ENCODE results near the gene MYBL2. TPM values are rescaled to one million over a fixed set of nuclear protein-coding genes. Genes with fewer than 3 reads are reported as not detected.

MYBL2 gene
- total RNA-seq, 2 experiments from 2014 or later: 129 to 132 TPM

DNA sequence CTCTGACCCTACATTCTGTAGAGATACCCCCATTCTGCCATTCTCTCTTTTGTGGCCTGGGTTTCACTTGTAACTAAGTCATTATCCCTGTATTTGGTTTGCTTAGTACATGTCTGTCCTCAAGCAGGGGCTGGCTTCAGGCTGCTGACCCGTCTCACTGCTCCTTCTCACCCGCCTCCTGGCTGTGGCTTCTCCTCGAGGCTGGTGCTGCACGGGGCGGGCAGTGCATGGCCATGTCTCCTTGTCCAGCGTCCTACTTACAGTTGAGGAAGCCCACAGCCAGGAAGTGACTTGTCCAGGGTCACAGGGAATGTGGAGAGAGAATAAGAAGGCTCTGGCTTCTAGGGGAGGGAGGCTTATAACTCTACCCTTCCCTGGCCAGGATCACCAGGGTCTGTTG, 48.6 kb downstream of the MYBL2 start:
- no peaks in the 10 kb centered on the region for H3K27me3 Mint-ChIP-seq (ENCODE audit: low read depth)
- H3K4me3 Mint-ChIP-seq: no peak overlapping the region
- CTCF ChIA-PET: no interaction called here
- peaks cover 49% of the 10 kb centered on the region for H3K36me3 Mint-ChIP-seq (ENCODE audit: low read depth)
- peaks cover 3% of the 10 kb centered on the region for H3K4me1 Mint-ChIP-seq (ENCODE audit: low read depth)
- POLR2A ChIA-PET: no interaction called here
- no peaks in the 10 kb centered on the region for H3K9me3 Mint-ChIP-seq (ENCODE audit: insufficient read depth)
- no peak overlapping the region for H3K27ac Mint-ChIP-seq
- ATAC-seq (no peak), DNase-seq (no peak)

DNA sequence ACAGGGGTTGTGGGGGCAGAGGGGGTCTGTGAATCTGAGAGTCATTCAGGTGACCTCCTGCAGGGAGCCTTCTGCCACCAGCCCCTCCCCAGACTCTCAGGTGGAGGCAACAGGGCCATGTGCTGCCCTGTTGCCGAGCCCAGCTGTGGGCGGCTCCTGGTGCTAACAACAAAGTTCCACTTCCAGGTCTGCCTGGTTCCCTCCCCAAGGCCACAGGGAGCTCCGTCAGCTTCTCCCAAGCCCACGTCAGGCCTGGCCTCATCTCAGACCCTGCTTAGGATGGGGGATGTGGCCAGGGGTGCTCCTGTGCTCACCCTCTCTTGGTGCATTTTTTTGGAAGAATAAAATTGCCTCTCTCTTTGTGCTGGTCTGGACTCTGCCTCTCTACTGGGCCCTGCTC, 49.2 kb downstream of the MYBL2 start:
- Mint-ChIP-seq H3K36me3 (ENCODE audit: low read depth) (peaks cover 44% of the 10 kb centered on the region), H3K9me3 (ENCODE audit: insufficient read depth) (no peaks in the 10 kb centered on the region), H3K4me1 (ENCODE audit: low read depth) (peaks cover 6% of the 10 kb centered on the region), H3K27me3 (ENCODE audit: low read depth) (no peaks in the 10 kb centered on the region), H3K27ac (no peak overlapping the region), H3K4me3 (no peak overlapping the region)
- ATAC-seq (no peak), DNase-seq (no peak)
- POLR2A ChIA-PET: no interaction called here
- CTCF ChIA-PET: interaction anchor here (1.1 kb wide), 1 partner anchor 124 kb away, joined by 3 read pairs; no protein-coding TSS in a partner anchor

- H3K9me3 Mint-ChIP-seq (ENCODE audit: insufficient read depth): no peaks in the 10 kb centered on the region
- H3K36me3 Mint-ChIP-seq (ENCODE audit: low read depth): peaks cover 36% of the 10 kb centered on the region
- ATAC-seq (no peak), DNase-seq (no peak)
- POLR2A ChIA-PET: no interaction called here
- peak overlapping the region; percentile 57 for H3K27ac Mint-ChIP-seq
- peaks cover 9% of the 10 kb centered on the region for H3K4me1 Mint-ChIP-seq (ENCODE audit: low read depth)
- H3K27me3 Mint-ChIP-seq (ENCODE audit: low read depth): no peaks in the 10 kb centered on the region
- H3K4me3 Mint-ChIP-seq: no peak overlapping the region
- CTCF ChIA-PET: interaction anchor here (1.1 to 1.5 kb wide), 2 partner anchors 11 to 123 kb away, joined by 3 to 4 read pairs; no protein-coding TSS in a partner anchor
These were observed 50.1 kb downstream of the MYBL2 start for GRCh38 chr20:43716757-43717615.

DNA sequence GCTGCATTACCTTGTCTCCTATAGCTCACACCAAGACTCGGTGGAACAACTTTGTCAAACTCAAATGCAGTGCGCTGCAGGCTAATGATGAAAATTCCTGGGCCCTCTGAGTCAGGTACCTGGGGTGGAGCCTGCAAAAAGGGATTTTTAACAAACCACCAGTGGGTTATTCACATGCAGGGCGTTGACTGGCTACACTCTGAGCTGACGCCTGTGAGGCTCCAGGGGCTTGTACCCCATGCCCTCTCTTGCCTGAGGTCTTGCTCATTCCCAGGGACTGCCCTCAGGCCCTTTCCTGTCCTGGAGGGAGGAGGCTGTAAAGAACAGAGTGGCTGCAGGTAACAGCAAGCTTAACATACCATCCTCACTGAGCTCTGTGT, 50.7 kb downstream of the MYBL2 start:
- H3K27ac Mint-ChIP-seq: no peak overlapping the region
- no peak overlapping the region for H3K4me3 Mint-ChIP-seq
- no peaks in the 10 kb centered on the region for H3K9me3 Mint-ChIP-seq (ENCODE audit: insufficient read depth)
- ChIA-PET POLR2A (interaction anchor here (1.1 kb wide), 1 partner anchor 50 kb away, joined by 4 read pairs; no protein-coding TSS in a partner anchor), CTCF (interaction anchor here (1.4 to 1.5 kb wide), 2 partner anchors 12 to 33 kb away, joined by 4 to 5 read pairs; no protein-coding TSS in a partner anchor)
- ATAC-seq: no peak
- peaks cover 33% of the 10 kb centered on the region for H3K36me3 Mint-ChIP-seq (ENCODE audit: low read depth)
- peaks cover 13% of the 10 kb centered on the region for H3K4me1 Mint-ChIP-seq (ENCODE audit: low read depth)
- DNase-seq: no peak
- no peaks in the 10 kb centered on the region for H3K27me3 Mint-ChIP-seq (ENCODE audit: low read depth)

DNA sequence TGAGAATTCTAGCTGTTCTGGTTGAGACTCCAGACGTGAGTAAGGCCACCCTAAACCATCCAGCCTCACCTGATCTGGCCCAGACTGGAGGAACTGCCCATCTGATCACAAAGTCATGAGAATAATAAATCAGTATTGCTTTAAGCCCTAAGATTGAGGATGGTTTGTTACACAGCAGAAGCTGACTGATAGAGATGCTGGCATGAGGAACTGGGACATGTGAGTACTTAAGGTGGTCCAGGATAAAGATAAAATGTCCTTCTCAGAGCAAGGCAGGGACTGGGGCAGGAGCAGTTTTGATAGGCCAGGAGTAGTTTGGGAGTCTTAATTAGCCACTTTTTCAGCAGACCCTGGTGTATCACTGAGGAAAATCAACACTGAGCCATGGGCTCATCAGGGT, 53.1 kb downstream of the MYBL2 start:
- Mint-ChIP-seq H3K27ac (no peak overlapping the region), H3K4me3 (no peak overlapping the region), H3K27me3 (ENCODE audit: low read depth) (no peaks in the 10 kb centered on the region), H3K4me1 (ENCODE audit: low read depth) (peaks cover 18% of the 10 kb centered on the region), H3K9me3 (ENCODE audit: insufficient read depth) (no peaks in the 10 kb centered on the region), H3K36me3 (ENCODE audit: low read depth) (peaks cover 21% of the 10 kb centered on the region)
- DNase-seq (no peak), ATAC-seq (no peak)
- ChIA-PET CTCF (interaction anchor here (0.8 kb wide), 1 partner anchor 314 kb away, joined by 3 read pairs; no protein-coding TSS in a partner anchor), POLR2A (no interaction called here)

DNA sequence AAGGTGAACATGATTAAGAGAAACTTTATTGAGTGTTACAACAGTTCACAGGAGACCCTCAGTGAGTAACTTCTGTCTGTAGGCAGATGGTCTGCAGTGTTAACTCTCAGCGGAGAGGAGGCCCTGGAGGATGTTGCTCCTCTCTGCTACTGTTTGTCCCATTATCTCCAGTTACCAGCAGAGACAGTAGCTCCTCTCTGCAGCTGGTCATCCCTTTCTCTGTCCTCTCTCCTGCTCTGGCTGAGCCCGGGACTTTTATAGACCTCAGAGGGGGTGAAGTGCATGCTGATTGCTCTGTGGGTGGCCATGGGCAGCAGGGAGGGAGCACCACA, 54.1 kb downstream of the MYBL2 start:
- H3K4me1 Mint-ChIP-seq (ENCODE audit: low read depth): peaks cover 18% of the 10 kb centered on the region
- H3K9me3 Mint-ChIP-seq (ENCODE audit: insufficient read depth): no peaks in the 10 kb centered on the region
- ChIA-PET POLR2A (interaction anchor here (1.2 to 1.6 kb wide), 3 partner anchors 28 to 53 kb away, joined by 3 to 8 read pairs (median 3); no protein-coding TSS in a partner anchor), CTCF (interaction anchor here (0.6 to 1.9 kb wide), 2 partner anchors 9 to 29 kb away, joined by 3 to 7 read pairs; no protein-coding TSS in a partner anchor)
- DNase-seq: no peak
- no peak for ATAC-seq
- H3K4me3 Mint-ChIP-seq: no peak overlapping the region
- peaks cover 21% of the 10 kb centered on the region for H3K36me3 Mint-ChIP-seq (ENCODE audit: low read depth)
- no peaks in the 10 kb centered on the region for H3K27me3 Mint-ChIP-seq (ENCODE audit: low read depth)
- H3K27ac Mint-ChIP-seq: no peak overlapping the region

DNA sequence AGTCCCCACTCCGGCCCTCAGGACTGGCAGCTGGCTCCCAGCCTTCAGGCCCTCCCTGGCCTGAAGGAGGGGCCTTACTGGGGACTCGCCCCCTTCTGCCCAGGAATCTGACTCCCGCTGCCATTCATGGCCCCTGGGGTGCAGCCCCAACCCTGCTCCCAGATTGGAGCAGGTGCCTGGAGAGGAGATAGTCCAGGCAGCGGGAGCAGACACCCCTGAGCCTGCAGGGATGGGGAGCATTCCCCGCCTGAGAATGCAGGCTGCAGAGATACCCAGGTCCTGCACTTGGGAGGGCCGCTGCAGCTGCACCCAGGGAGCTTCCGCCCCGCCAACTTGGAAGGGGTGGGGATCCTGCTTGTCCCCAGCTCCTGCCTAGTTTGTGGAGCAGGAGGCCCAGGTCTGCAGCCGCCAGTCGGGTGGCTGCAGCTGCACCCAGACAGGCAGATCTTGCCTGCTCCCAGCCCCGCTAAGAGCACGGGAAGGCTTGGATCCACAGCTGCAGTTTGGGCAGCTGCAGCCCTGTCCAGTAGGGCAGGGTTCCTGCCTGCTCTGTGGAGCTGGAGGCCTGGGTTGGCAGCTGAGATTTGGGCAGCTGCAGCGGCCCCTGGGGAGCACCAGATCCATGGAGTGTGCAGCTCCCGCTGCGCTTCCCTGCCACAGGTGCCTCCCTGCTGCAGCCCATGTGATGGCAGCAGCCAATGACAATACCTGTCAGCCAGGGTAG, 54.7 kb downstream of the MYBL2 start:
- Mint-ChIP-seq H3K27me3 (ENCODE audit: low read depth) (no peaks in the 10 kb centered on the region), H3K9me3 (ENCODE audit: insufficient read depth) (no peaks in the 10 kb centered on the region), H3K4me3 (no peak overlapping the region), H3K27ac (no peak overlapping the region), H3K36me3 (ENCODE audit: low read depth) (peaks cover 21% of the 10 kb centered on the region), H3K4me1 (ENCODE audit: low read depth) (peaks cover 18% of the 10 kb centered on the region)
- ATAC-seq: no peak
- CTCF ChIA-PET: interaction anchor here (0.6 to 1.9 kb wide), 8 partner anchors 9 to 359 kb away, joined by 3 to 7 read pairs (median 3); no protein-coding TSS in a partner anchor
- POLR2A ChIA-PET: interaction anchor here (1.2 to 1.6 kb wide), 3 partner anchors 28 to 54 kb away, joined by 3 to 8 read pairs (median 3); no protein-coding TSS in a partner anchor
- no peak for DNase-seq

- ChIA-PET POLR2A (interaction anchor here (0.7 to 1.6 kb wide), 4 partner anchors 29 to 140 kb away, joined by 3 to 8 read pairs (median 3); no protein-coding TSS in a partner anchor), CTCF (interaction anchor here (0.7 to 1.9 kb wide), 7 partner anchors 11 to 358 kb away, joined by 3 to 7 read pairs (median 3); no protein-coding TSS in a partner anchor)
- Mint-ChIP-seq H3K27me3 (ENCODE audit: low read depth) (no peaks in the 10 kb centered on the region), H3K4me1 (ENCODE audit: low read depth) (peaks cover 18% of the 10 kb centered on the region), H3K36me3 (ENCODE audit: low read depth) (peaks cover 20% of the 10 kb centered on the region), H3K9me3 (ENCODE audit: insufficient read depth) (no peaks in the 10 kb centered on the region), H3K27ac (no peak overlapping the region), H3K4me3 (no peak overlapping the region)
- ATAC-seq: peak; percentile 85
- peak; percentile 40 for DNase-seq
These were observed 55.2 kb downstream of the MYBL2 start for GRCh38 chr20:43722153-43722505.

DNA sequence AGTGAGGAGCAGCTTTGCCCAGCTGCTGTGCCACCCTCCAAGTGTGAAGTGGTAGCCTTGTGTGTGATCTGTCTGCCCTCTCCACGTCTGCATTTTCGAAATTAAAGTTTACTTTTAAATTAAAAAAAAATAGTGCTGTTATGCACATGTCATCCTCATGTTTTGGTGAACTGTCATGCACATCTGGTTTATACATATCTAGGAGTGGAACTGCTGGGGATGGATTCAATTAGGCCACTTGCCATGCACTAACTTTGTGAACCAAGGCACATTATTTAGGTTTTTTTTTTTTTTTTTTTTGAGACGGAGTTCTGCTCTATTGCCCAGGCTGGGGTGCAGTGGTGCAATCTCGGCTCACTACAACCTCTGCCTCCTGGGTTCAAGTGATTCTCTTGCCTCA, 56.3 kb downstream of the MYBL2 start:
- ATAC-seq: no peak
- no peaks in the 10 kb centered on the region for H3K9me3 Mint-ChIP-seq (ENCODE audit: insufficient read depth)
- ChIA-PET CTCF (interaction anchor here (1.2 kb wide), 1 partner anchor 30 kb away, joined by 3 read pairs; no protein-coding TSS in a partner anchor), POLR2A (no interaction called here)
- DNase-seq: no peak
- no peak overlapping the region for H3K27ac Mint-ChIP-seq
- H3K4me3 Mint-ChIP-seq: no peak overlapping the region
- H3K4me1 Mint-ChIP-seq (ENCODE audit: low read depth): peaks cover 22% of the 10 kb centered on the region
- H3K36me3 Mint-ChIP-seq (ENCODE audit: low read depth): peaks cover 15% of the 10 kb centered on the region
- no peaks in the 10 kb centered on the region for H3K27me3 Mint-ChIP-seq (ENCODE audit: low read depth)

GRCh38 chr20:43723735-43724134, 56.8 kb downstream of the MYBL2 start:
- H3K4me1 Mint-ChIP-seq (ENCODE audit: low read depth): peaks cover 27% of the 10 kb centered on the region
- ATAC-seq: no peak
- no peak for DNase-seq
- H3K9me3 Mint-ChIP-seq (ENCODE audit: insufficient read depth): peaks cover 3% of the 10 kb centered on the region
- H3K4me3 Mint-ChIP-seq: no peak overlapping the region
- no peak overlapping the region for H3K27ac Mint-ChIP-seq
- peaks cover 15% of the 10 kb centered on the region for H3K36me3 Mint-ChIP-seq (ENCODE audit: low read depth)
- no peaks in the 10 kb centered on the region for H3K27me3 Mint-ChIP-seq (ENCODE audit: low read depth)
- CTCF ChIA-PET: interaction anchor here (1.2 kb wide), 1 partner anchor 31 kb away, joined by 3 read pairs; no protein-coding TSS in a partner anchor
- POLR2A ChIA-PET: interaction anchor here (1.0 kb wide), 1 partner anchor 25 kb away, joined by 3 read pairs; no protein-coding TSS in a partner anchor

DNA sequence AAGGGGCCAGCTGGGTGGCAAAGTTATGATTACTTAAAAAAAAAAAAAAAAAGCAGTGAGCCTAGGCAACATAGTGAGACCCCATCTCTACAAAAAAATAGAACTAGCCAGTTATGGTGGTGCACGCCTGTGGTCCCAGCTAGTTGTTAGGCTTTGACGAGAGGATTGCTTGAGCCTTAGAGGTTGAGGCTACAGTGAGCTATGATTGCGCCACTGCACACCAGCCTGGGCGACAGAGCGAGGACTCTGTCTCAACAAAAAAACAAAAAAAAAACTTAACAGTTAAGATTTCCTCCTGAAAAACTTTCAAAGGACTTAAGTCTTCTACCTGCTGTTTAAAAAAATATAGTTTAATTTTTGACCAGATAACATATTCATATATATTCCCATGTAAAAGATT, 57.5 kb downstream of the MYBL2 start:
- DNase-seq (no peak), ATAC-seq (no peak)
- ChIA-PET POLR2A (interaction anchor here (1.0 kb wide), 1 partner anchor 24 kb away, joined by 3 read pairs; no protein-coding TSS in a partner anchor), CTCF (interaction anchor here (1.2 kb wide), 1 partner anchor 31 kb away, joined by 3 read pairs; no protein-coding TSS in a partner anchor)
- no peak overlapping the region for H3K4me3 Mint-ChIP-seq
- H3K9me3 Mint-ChIP-seq (ENCODE audit: insufficient read depth): peaks cover 10% of the 10 kb centered on the region
- no peak overlapping the region for H3K27ac Mint-ChIP-seq
- H3K36me3 Mint-ChIP-seq (ENCODE audit: low read depth): peaks cover 12% of the 10 kb centered on the region
- no peaks in the 10 kb centered on the region for H3K27me3 Mint-ChIP-seq (ENCODE audit: low read depth)
- peaks cover 30% of the 10 kb centered on the region for H3K4me1 Mint-ChIP-seq (ENCODE audit: low read depth)
